ENCODE results near the gene KLHL21.
A peak's percentile ranks its signal among the peaks of the same experiment; 100 is the strongest.
"Not testable (repeated sequence)": the region's sequence is repeated elsewhere in the genome, so short reads cannot be mapped to it uniquely, and the experiment has no call there.

The KLHL21 gene

DNA sequence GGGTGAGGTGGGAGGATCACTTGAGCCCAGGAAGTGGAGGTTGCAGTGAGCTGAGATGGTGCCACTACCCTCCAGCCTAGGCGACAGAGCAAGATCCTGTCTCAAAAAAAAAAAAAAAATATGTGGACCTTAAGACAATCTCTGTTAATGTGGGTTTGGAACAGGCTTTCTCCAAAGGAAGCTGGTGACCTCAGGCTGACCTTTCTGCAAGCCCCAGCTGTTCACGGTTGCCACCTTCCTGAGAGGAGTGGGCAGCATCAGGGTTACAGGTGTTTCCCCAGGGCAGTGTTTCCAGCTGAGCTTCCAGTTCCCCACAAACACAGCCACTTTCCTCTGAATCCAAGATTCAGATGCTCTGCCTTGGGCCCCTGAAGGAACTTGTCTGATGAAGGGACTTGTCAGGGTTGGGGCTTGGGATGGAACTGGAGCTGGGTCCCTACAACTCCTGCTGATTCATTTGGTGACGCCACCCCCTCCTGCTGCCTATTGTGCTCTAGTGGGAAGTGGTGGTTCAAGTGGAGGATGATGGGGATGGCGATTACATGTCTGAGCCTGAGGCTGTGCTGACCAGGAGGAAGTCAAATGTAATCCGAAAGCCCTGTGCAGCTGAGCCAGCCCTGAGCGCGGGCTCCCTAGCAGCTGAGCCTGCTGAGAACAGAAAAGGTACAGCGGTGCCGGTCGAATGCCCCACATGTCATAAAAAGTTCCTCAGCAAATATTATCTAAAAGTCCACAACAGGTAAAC, 20.9 kb downstream of the KLHL21 start:
- no peak for DNase-seq

- DNase-seq: no peak
These were observed 21.9 kb downstream of the KLHL21 start for GRCh38 chr1:6580593-6581409.

GRCh38 chr1:6580119-6580592, 22.5 kb downstream of the KLHL21 start:
- DNase-seq: no peak

DNA sequence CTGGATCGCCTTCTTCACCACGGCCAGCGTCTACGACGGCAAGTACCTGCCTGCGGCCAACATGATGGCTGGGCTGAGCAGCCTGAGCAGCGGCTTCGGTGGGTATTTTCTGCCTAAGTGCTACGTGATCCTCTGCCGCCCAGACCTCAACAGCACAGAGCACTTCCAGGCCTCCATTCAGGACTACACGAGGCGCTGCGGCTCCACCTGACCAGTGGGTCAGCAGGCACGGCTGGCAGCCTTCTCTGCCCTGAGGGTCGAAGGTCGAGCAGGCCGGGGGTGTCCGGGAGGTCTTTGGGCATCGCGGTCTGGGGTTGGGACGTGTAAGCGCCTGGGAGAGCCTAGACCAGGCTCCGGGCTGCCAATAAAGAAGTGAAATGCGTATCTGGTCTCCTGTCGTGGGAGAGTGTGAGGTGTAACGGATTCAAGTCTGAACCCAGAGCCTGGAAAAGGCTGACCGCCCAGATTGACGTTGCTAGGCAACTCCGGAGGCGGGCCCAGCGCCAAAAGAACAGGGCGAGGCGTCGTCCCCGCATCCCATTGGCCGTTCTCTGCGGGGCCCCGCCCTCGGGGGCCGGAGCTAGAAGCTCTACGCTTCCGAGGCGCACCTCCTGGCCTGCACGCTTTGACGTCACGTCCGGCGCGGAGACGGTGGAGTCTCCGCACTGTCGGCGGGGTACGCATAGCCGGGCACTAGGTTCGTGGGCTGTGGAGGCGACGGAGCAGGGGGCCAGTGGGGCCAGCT, 23.1 kb downstream of the KLHL21 start, which contains the start of gene ZBTB48:
Gene ZBTB48, plus strand, starts transcription at position 621 of the 745 bp plus-strand sequence. CDS start 616 bp downstream, outside the sequence.
- DNase-seq: peak; percentile 96

- no peak for DNase-seq
These were observed 23.9 kb downstream of the KLHL21 start for GRCh38 chr1:6578624-6579373.

DNA sequence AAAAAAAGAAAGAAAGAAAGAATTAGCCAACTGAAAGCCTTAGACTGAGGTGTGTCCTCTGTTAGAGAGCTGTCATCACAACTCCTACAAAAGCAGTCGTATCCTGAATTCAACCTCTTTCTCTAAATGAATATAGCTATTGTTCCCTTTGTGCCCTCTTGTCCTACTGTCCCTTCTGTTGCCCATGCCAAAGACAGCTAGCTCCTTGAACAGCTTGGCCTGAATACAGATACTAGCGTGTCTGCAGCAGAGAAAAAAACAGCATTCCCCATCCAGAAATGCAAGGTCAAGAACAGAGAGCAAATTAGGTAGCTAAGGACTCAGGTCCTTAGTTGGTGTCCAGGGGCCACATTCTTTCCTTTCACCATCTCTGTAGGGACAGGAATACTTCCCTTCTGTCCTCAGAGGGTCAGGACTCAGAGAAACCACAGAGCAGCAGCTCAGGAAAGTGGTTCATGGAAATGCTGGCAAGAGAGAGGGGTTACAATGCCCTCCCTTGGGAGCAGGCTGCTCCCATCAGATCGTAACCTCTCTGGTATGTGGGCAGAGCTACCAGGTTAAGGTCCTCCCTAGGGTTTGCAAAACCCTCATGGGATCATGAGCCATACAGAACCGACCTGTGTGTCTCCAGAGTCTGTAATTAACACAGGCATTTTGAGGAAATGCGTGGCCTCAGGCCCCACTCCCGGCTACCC, 24.7 kb downstream of the KLHL21 start:
- DNase-seq: no peak

- DNase-seq: no peak
These were observed 27.9 kb downstream of the KLHL21 start for GRCh38 chr1:6574818-6575217.

GRCh38 chr1:6574025-6574620, 28.5 kb downstream of the KLHL21 start:
- DNase-seq: no peak

GRCh38 chr1:6572653-6573383, 29.9 kb downstream of the KLHL21 start:
- DNase-seq: no peak

GRCh38 chr1:6570987-6571386, 31.7 kb downstream of the KLHL21 start:
- no peak for DNase-seq

DNA sequence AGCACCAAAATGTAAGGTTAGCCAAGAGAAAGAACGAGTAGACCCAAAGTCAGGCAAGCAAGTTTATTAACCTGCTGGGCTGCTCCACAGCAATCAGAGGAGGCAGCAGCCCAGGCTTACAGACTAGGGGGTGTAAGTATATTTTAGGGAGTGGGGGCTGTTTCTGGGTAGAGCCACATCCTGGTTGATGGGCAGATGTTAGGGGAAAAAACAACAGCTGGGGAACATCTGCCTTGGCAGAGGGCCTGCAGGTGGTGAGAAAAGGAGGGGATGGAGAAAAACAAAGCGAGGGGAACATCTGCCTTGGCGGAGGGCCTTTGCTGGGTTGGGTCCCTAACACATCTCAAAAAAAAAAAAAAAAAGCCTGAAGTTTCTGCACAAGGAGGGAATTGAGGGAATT, 32.6 kb downstream of the KLHL21 start:
- no peak for DNase-seq

- DNase-seq: no peak
These were observed 33.6 kb downstream of the KLHL21 start for GRCh38 chr1:6569033-6569432.

DNA sequence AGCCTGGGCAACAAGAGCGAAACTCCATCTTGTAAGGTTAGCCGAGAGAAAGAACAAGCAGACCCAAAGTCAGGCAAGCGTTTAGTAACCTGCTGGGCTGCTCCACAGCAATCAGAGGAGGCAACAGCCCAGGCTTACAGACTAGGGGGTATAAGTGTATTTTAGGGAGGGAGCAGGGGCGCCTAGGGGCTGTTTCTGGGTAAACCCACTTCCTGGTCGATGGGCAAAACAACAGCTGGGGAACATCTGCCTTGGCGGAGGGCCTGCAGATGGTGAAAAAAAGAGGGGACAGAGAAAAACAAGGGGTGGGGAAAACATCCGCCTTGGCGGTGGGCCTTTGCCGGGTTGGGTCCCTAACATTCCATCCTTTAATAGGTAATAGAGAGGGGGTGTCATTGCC, 42.4 kb downstream of the KLHL21 start:
- no peak for DNase-seq

DNA sequence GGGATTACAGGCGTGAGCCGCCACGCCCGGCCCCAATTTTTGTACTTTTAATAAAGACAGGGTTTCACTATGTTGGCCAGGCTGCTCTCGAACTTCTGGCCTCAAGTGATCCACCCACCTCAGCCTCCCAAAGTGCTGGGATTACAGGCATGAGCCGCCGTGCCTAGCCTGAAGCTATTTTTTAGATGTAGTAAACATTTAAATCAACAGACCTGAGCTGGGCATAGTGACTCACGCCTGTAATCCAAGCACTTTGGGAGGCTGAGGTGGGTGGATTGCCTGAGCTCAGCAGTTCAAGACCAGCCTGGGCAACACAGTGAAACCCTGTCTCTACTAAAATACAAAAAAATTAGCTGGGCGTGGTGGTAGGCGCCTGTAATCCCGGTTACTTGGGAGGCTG, 43.5 kb downstream of the KLHL21 start:
- not testable (repeated sequence) for DNase-seq

DNA sequence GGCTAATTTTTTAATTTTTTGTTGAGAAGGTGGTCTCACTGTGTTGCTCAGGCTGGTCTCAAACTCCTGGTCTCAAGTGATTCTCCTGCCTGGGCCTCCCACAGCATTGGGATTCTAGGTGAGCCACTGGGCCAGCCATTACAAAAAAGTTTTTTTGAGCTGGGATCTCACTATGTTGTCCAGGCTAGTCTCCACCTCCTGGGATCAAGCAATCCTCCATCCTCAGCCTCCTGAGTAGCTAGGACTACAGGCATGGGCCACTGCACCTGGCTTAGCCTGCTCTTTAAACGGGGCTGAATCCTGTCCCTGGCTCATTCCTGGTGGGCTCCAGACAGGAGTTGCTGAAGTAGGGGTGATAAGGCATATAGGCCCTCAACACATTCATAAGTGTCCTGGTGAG, 45.1 kb downstream of the KLHL21 start:
- no peak for DNase-seq

- DNase-seq: no peak
These were observed 47.5 kb downstream of the KLHL21 start, which contains the start of gene TAS1R1 for GRCh38 chr1:6554907-6555778. TAS1R1 (plus strand) TSS chr1:6555307; CDS start chr1:6555374, 67 bp downstream.

GRCh38 chr1:6554031-6554906, 48.4 kb downstream of the KLHL21 start, which contains the start of gene NOL9:
NOL9 (minus strand) TSS chr1:6554513; CDS start chr1:6554502, 11 bp downstream.
- peak; percentile 95 for DNase-seq

DNA sequence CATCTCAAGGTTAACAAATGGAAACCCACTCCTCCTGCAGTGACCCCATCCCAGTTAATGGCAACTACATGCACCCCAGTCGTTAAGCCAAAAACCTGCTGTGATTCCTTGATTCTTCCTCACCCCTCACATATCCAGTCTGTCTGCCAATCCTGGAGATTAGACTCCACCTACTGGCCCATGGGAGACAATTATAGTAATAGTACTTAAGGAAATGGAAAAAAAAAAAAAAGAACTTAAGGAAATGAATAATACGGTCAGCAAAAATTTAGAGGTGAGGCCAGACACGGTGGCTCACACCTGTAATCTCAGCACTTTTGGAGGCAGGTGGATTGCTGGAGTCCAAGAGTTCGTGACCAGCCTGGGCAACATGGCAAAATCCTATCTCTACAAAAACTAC, 55.4 kb downstream of the KLHL21 start:
- no peak for DNase-seq
